ENCODE results near the gene GP1BA.

GP1BA gene

GRCh38 chr17:4896332-4897197, 35.5 kb upstream of the GP1BA start:
- Histone ChIP-seq H3K36me3 (ENCODE audit: insufficient read depth, low read length) (peaks cover 46% of the 10 kb centered on the region), H3K9ac (ENCODE audit: low read length) (no peak overlapping the region), H3K4me1 (ENCODE audit: insufficient read depth, low read length) (peaks cover 11% of the 10 kb centered on the region), H3K4me3 (ENCODE audit: low read depth in 1 of 2, low read length in 2 of 2) (no peak overlapping the region), H3K27ac (ENCODE audit: low read depth, low read length) (no peak overlapping the region), H3K9me3 (ENCODE audit: low read length) (no peaks in the 10 kb centered on the region), H3K27me3 (ENCODE audit: control insufficient read depth in 1 of 2, insufficient read depth in 2 of 2, low read length in 2 of 2) (peaks cover 11 to 28% of the 10 kb centered on the region in 2 donors)

GRCh38 chr17:4897198-4897687, 34.8 kb upstream of the GP1BA start:
- Histone ChIP-seq H3K27me3 (ENCODE audit: control insufficient read depth in 1 of 2, insufficient read depth in 2 of 2, low read length in 2 of 2) (peaks cover 11 to 30% of the 10 kb centered on the region in 2 donors), H3K4me1 (ENCODE audit: insufficient read depth, low read length) (peaks cover 11% of the 10 kb centered on the region), H3K4me3 (ENCODE audit: low read depth in 1 of 2, low read length in 2 of 2) (no peak overlapping the region), H3K27ac (ENCODE audit: low read depth, low read length) (no peak overlapping the region), H3K36me3 (ENCODE audit: insufficient read depth, low read length) (peaks cover 40% of the 10 kb centered on the region), H3K9me3 (ENCODE audit: low read length) (no peaks in the 10 kb centered on the region), H3K9ac (ENCODE audit: low read length) (no peak overlapping the region)

- Histone ChIP-seq H3K9me3 (ENCODE audit: low read length) (no peaks in the 10 kb centered on the region), H3K36me3 (ENCODE audit: insufficient read depth, low read length) (peaks cover 34% of the 10 kb centered on the region), H3K4me3 (ENCODE audit: low read depth in 1 of 2, low read length in 2 of 2) (no peak overlapping the region), H3K27ac (ENCODE audit: low read depth, low read length) (no peak overlapping the region), H3K9ac (ENCODE audit: low read length) (no peak overlapping the region), H3K4me1 (ENCODE audit: insufficient read depth, low read length) (peaks cover 11% of the 10 kb centered on the region), H3K27me3 (ENCODE audit: control insufficient read depth in 1 of 2, insufficient read depth in 2 of 2, low read length in 2 of 2) (peaks cover 11 to 30% of the 10 kb centered on the region in 2 donors)
Measured at GRCh38 chr17:4897785-4898184, 34.3 kb upstream of the GP1BA start.

GRCh38 chr17:4898351-4898750, 33.7 kb upstream of the GP1BA start:
- peaks cover 11% of the 10 kb centered on the region for H3K4me1 ChIP-seq (ENCODE audit: insufficient read depth, low read length)
- H3K4me3 ChIP-seq (ENCODE audit: low read depth in 1 of 2, low read length in 2 of 2): no peak overlapping the region
- H3K27me3 ChIP-seq (ENCODE audit: control insufficient read depth in 1 of 2, insufficient read depth in 2 of 2, low read length in 2 of 2): peaks cover 11 to 30% of the 10 kb centered on the region in 2 donors
- no peaks in the 10 kb centered on the region for H3K9me3 ChIP-seq (ENCODE audit: low read length)
- peaks cover 29% of the 10 kb centered on the region for H3K36me3 ChIP-seq (ENCODE audit: insufficient read depth, low read length)
- no peak overlapping the region for H3K9ac ChIP-seq (ENCODE audit: low read length)
- H3K27ac ChIP-seq (ENCODE audit: low read depth, low read length): no peak overlapping the region

GRCh38 chr17:4898927-4899326, 33.1 kb upstream of the GP1BA start:
- Histone ChIP-seq H3K4me3 (ENCODE audit: low read depth in 1 of 2, low read length in 2 of 2) (peak overlapping the region in 1 of 2 donors; percentile 23), H3K27ac (ENCODE audit: low read depth, low read length) (no peak overlapping the region), H3K4me1 (ENCODE audit: insufficient read depth, low read length) (peaks cover 11% of the 10 kb centered on the region), H3K9ac (ENCODE audit: low read length) (no peak overlapping the region), H3K27me3 (ENCODE audit: control insufficient read depth in 1 of 2, insufficient read depth in 2 of 2, low read length in 2 of 2) (peaks cover 11 to 32% of the 10 kb centered on the region in 2 donors), H3K36me3 (ENCODE audit: insufficient read depth, low read length) (peaks cover 24% of the 10 kb centered on the region), H3K9me3 (ENCODE audit: low read length) (no peaks in the 10 kb centered on the region)

- peaks cover 19% of the 10 kb centered on the region for H3K36me3 ChIP-seq (ENCODE audit: insufficient read depth, low read length)
- H3K4me3 ChIP-seq (ENCODE audit: low read depth in 1 of 2, low read length in 2 of 2): peak within 1 kb of the TSS in 1 of 2 donors; percentile 23
- H3K9ac ChIP-seq (ENCODE audit: low read length): no peak within 1 kb of the TSS
- no peak within 1 kb of the TSS for H3K27ac ChIP-seq (ENCODE audit: low read depth, low read length)
- no peaks in the 10 kb centered on the region for H3K9me3 ChIP-seq (ENCODE audit: low read length)
- H3K4me1 ChIP-seq (ENCODE audit: insufficient read depth, low read length): peaks cover 11% of the 10 kb centered on the region
- H3K27me3 ChIP-seq (ENCODE audit: control insufficient read depth in 1 of 2, insufficient read depth in 2 of 2, low read length in 2 of 2): peaks cover 11 to 35% of the 10 kb centered on the region in 2 donors
Measured at GRCh38 chr17:4899341-4900230, 32.5 kb upstream of the GP1BA start, which contains the start of gene C17orf107. Gene C17orf107 (plus strand): TSS chr17:4899536. CDS start chr17:4899763, 227 bp downstream.

GRCh38 chr17:4900231-4901107, 31.6 kb upstream of the GP1BA start:
- Histone ChIP-seq H3K4me3 (ENCODE audit: low read depth in 1 of 2, low read length in 2 of 2) (peak overlapping the region in 1 of 2 donors; percentile 23), H3K27ac (ENCODE audit: low read depth, low read length) (no peak overlapping the region), H3K9me3 (ENCODE audit: low read length) (no peaks in the 10 kb centered on the region), H3K4me1 (ENCODE audit: insufficient read depth, low read length) (peaks cover 11% of the 10 kb centered on the region), H3K27me3 (ENCODE audit: control insufficient read depth in 1 of 2, insufficient read depth in 2 of 2, low read length in 2 of 2) (peaks cover 11 to 35% of the 10 kb centered on the region in 2 donors), H3K9ac (ENCODE audit: low read length) (no peak overlapping the region), H3K36me3 (ENCODE audit: insufficient read depth, low read length) (peaks cover 10% of the 10 kb centered on the region)

GRCh38 chr17:4901108-4901647, 30.9 kb upstream of the GP1BA start:
- Histone ChIP-seq H3K4me1 (ENCODE audit: insufficient read depth, low read length) (peaks cover 11% of the 10 kb centered on the region), H3K9me3 (ENCODE audit: low read length) (no peaks in the 10 kb centered on the region), H3K27ac (ENCODE audit: low read depth, low read length) (no peak overlapping the region), H3K4me3 (ENCODE audit: low read depth in 1 of 2, low read length in 2 of 2) (no peak overlapping the region), H3K27me3 (ENCODE audit: control insufficient read depth in 1 of 2, insufficient read depth in 2 of 2, low read length in 2 of 2) (peaks cover 11 to 35% of the 10 kb centered on the region in 2 donors), H3K36me3 (ENCODE audit: insufficient read depth, low read length) (peaks cover 4% of the 10 kb centered on the region), H3K9ac (ENCODE audit: low read length) (no peak overlapping the region)

- no peak overlapping the region for H3K4me3 ChIP-seq (ENCODE audit: low read depth in 1 of 2, low read length in 2 of 2)
- H3K36me3 ChIP-seq (ENCODE audit: insufficient read depth, low read length): no peaks in the 10 kb centered on the region
- peaks cover 11% of the 10 kb centered on the region for H3K4me1 ChIP-seq (ENCODE audit: insufficient read depth, low read length)
- no peak overlapping the region for H3K9ac ChIP-seq (ENCODE audit: low read length)
- H3K27me3 ChIP-seq (ENCODE audit: control insufficient read depth in 1 of 2, insufficient read depth in 2 of 2, low read length in 2 of 2): peaks cover 11 to 35% of the 10 kb centered on the region in 2 donors
- H3K9me3 ChIP-seq (ENCODE audit: low read length): no peaks in the 10 kb centered on the region
- H3K27ac ChIP-seq (ENCODE audit: low read depth, low read length): no peak overlapping the region
Measured at GRCh38 chr17:4901648-4902344, 30.3 kb upstream of the GP1BA start.

DNA sequence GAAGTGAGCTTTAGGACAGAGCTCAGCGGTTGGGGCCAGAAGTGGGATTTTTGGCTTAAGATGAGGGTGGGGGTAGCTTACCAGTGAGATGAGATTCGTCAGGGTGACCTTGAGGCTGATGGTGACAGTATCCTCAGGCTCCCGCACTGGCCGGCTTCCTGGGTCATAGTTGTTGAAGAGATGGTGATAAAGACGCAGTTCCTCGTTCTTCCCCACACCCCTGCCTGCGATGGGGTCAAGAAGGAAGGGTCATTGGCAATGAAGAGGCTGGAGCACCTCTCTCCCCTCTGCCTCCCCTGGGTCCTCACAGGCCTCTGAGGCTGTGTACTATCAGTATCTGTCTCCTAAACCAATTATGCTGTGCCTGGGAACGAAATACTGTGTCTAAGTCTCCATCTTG, 29.5 kb upstream of the GP1BA start:
- peaks cover 11 to 35% of the 10 kb centered on the region in 2 donors for H3K27me3 ChIP-seq (ENCODE audit: control insufficient read depth in 1 of 2, insufficient read depth in 2 of 2, low read length in 2 of 2)
- no peaks in the 10 kb centered on the region for H3K36me3 ChIP-seq (ENCODE audit: insufficient read depth, low read length)
- H3K9me3 ChIP-seq (ENCODE audit: low read length): no peaks in the 10 kb centered on the region
- H3K4me1 ChIP-seq (ENCODE audit: insufficient read depth, low read length): peaks cover 11% of the 10 kb centered on the region
- no peak overlapping the region for H3K9ac ChIP-seq (ENCODE audit: low read length)
- H3K27ac ChIP-seq (ENCODE audit: low read depth, low read length): no peak overlapping the region
- H3K4me3 ChIP-seq (ENCODE audit: low read depth in 1 of 2, low read length in 2 of 2): no peak overlapping the region
